ENCODE data around the gene VDR.

GRCh38 chr12:47938594-47938993 is 33.8 kb upstream of the VDR start:
- TF ChIP-seq ATF3 (IDR thresholded peaks at IDR 0.05) = no peak
- TF ChIP-seq, protein P1, sequence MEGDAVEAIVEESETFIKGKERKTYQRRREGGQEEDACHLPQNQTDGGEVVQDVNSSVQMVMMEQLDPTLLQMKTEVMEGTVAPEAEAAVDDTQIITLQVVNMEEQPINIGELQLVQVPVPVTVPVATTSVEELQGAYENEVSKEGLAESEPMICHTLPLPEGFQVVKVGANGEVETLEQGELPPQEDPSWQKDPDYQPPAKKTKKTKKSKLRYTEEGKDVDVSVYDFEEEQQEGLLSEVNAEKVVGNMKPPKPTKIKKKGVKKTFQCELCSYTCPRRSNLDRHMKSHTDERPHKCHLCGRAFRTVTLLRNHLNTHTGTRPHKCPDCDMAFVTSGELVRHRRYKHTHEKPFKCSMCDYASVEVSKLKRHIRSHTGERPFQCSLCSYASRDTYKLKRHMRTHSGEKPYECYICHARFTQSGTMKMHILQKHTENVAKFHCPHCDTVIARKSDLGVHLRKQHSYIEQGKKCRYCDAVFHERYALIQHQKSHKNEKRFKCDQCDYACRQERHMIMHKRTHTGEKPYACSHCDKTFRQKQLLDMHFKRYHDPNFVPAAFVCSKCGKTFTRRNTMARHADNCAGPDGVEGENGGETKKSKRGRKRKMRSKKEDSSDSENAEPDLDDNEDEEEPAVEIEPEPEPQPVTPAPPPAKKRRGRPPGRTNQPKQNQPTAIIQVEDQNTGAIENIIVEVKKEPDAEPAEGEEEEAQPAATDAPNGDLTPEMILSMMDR (IDR thresholded peaks at IDR 0.05 in 2 of 3, conservative IDR thresholded peaks at IDR 0.05 in 1 of 3; ENCODE audit: borderline replicate concordance in 1 of 3, insufficient read depth in 1 of 3, low read depth in 2 of 3, low read length in 2 of 3) = no peak
- TF ChIP-seq, protein P2, sequence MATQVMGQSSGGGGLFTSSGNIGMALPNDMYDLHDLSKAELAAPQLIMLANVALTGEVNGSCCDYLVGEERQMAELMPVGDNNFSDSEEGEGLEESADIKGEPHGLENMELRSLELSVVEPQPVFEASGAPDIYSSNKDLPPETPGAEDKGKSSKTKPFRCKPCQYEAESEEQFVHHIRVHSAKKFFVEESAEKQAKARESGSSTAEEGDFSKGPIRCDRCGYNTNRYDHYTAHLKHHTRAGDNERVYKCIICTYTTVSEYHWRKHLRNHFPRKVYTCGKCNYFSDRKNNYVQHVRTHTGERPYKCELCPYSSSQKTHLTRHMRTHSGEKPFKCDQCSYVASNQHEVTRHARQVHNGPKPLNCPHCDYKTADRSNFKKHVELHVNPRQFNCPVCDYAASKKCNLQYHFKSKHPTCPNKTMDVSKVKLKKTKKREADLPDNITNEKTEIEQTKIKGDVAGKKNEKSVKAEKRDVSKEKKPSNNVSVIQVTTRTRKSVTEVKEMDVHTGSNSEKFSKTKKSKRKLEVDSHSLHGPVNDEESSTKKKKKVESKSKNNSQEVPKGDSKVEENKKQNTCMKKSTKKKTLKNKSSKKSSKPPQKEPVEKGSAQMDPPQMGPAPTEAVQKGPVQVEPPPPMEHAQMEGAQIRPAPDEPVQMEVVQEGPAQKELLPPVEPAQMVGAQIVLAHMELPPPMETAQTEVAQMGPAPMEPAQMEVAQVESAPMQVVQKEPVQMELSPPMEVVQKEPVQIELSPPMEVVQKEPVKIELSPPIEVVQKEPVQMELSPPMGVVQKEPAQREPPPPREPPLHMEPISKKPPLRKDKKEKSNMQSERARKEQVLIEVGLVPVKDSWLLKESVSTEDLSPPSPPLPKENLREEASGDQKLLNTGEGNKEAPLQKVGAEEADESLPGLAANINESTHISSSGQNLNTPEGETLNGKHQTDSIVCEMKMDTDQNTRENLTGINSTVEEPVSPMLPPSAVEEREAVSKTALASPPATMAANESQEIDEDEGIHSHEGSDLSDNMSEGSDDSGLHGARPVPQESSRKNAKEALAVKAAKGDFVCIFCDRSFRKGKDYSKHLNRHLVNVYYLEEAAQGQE (IDR thresholded peaks at IDR 0.05; ENCODE audit: low read depth) = no peak
- TF ChIP-seq RAD21 (IDR thresholded peaks at IDR 0.05; ENCODE audit: low read depth) = no peak
- TF ChIP-seq TCF7L2 (IDR thresholded peaks at IDR 0.05; ENCODE audit: borderline replicate concordance, extremely low read depth, insufficient read depth, insufficient read length) = no peak
- TF ChIP-seq CEBPB (IDR thresholded peaks at IDR 0.05; ENCODE audit: low read depth) = no peak
- TF ChIP-seq POLR2AphosphoS5 (IDR thresholded peaks at IDR 0.05; ENCODE audit: low read depth, low read length) = no peak
- TF ChIP-seq JUND (IDR thresholded peaks at IDR 0.05) = no peak

Data from HCT116 (cell line).